ENCODE results near the gene ARHGAP19.

GRCh38 chr10:97179311-97179710 lies 113.1 kb downstream of the ARHGAP19 start:
- no peak for TF ChIP-seq POLR2AphosphoS5 (IDR thresholded peaks at IDR 0.05)
- no peak for TF ChIP-seq CTCF (IDR thresholded peaks at IDR 0.05)
- TF ChIP-seq POLR2A (IDR thresholded peaks at IDR 0.05), result no peak

All from sigmoid colon (tissue), 4 donors.